Measurements from ENCODE around the gene NOC4L. TPM values are rescaled to one million over a fixed set of nuclear protein-coding genes. Genes with fewer than 3 reads are reported as not detected.

NOC4L gene
- total RNA-seq, 1 donor from 2014 or later, result 16.5 TPM

GRCh38 chr12:132187646-132188450, 43.6 kb downstream of the NOC4L start:
- Mint-ChIP-seq H3K4me1 (ENCODE audit: low read depth, unreplicated experiment) (no peaks in the 10 kb centered on the region), H3K27me3 (ENCODE audit: low read depth, unreplicated experiment) (peaks cover 48% of the 10 kb centered on the region), H3K9me3 (ENCODE audit: unreplicated experiment) (peaks cover 4% of the 10 kb centered on the region), H3K27ac (ENCODE audit: unreplicated experiment) (peak overlapping the region; percentile 7), H3K36me3 (ENCODE audit: low read depth, unreplicated experiment) (peaks cover 2% of the 10 kb centered on the region), H3K4me3 (ENCODE audit: unreplicated experiment) (no peak overlapping the region)
- Histone ChIP-seq H3K27ac (ENCODE audit: low read depth, low read length) (no peak overlapping the region), H2AFZ (ENCODE audit: low read depth, low read length) (no peak overlapping the region), H3K9me3 (ENCODE audit: insufficient read depth, low read depth, low read length) (no peaks in the 10 kb centered on the region), H3K4me1 (ENCODE audit: insufficient read depth, low read length) (peaks cover 7% of the 10 kb centered on the region), H4K20me1 (ENCODE audit: insufficient read depth, low read length) (no peaks in the 10 kb centered on the region), H3K4me2 (ENCODE audit: low read length) (no peak overlapping the region), H3K4me3 (ENCODE audit: insufficient read depth, low read depth, low read length) (no peak overlapping the region), H3K36me3 (ENCODE audit: insufficient read depth, low read length) (no peaks in the 10 kb centered on the region), H3K79me2 (ENCODE audit: insufficient read depth, low read length) (no peaks in the 10 kb centered on the region), H3K27me3 (ENCODE audit: insufficient read depth, low read length) (peaks cover 12% of the 10 kb centered on the region), H3K9ac (ENCODE audit: low read length) (no peak overlapping the region)
- TF ChIP-seq CTCF (IDR thresholded peaks at IDR 0.05; ENCODE audit: insufficient read depth, low read depth, low read length) (no peak), EZH2 (IDR thresholded peaks at IDR 0.05; ENCODE audit: insufficient read depth, low read length) (no peak)
- no peak for DNase-seq (ENCODE audit: low read depth)
- FAIRE-seq, result no peak

- Histone ChIP-seq H3K9me3 (ENCODE audit: insufficient read depth, low read depth, low read length) (peaks cover 5% of the 10 kb centered on the region), H3K9ac (ENCODE audit: low read length) (no peak overlapping the region), H3K27me3 (ENCODE audit: insufficient read depth, low read length) (peaks cover 12% of the 10 kb centered on the region), H4K20me1 (ENCODE audit: insufficient read depth, low read length) (no peaks in the 10 kb centered on the region), H3K27ac (ENCODE audit: low read depth, low read length) (no peak overlapping the region), H3K4me3 (ENCODE audit: insufficient read depth, low read depth, low read length) (no peak overlapping the region), H3K4me2 (ENCODE audit: low read length) (peak overlapping the region; percentile 97), H3K4me1 (ENCODE audit: insufficient read depth, low read length) (peaks cover 7% of the 10 kb centered on the region), H3K36me3 (ENCODE audit: insufficient read depth, low read length) (no peaks in the 10 kb centered on the region), H2AFZ (ENCODE audit: low read depth, low read length) (no peak overlapping the region), H3K79me2 (ENCODE audit: insufficient read depth, low read length) (no peaks in the 10 kb centered on the region)
- DNase-seq (ENCODE audit: low read depth), result no peak
- Mint-ChIP-seq H3K9me3 (ENCODE audit: unreplicated experiment) (peaks cover 6% of the 10 kb centered on the region), H3K4me1 (ENCODE audit: low read depth, unreplicated experiment) (no peaks in the 10 kb centered on the region), H3K4me3 (ENCODE audit: unreplicated experiment) (peak overlapping the region; percentile 68), H3K27ac (ENCODE audit: unreplicated experiment) (no peak overlapping the region), H3K27me3 (ENCODE audit: low read depth, unreplicated experiment) (peaks cover 47% of the 10 kb centered on the region), H3K36me3 (ENCODE audit: low read depth, unreplicated experiment) (peaks cover 2% of the 10 kb centered on the region)
- FAIRE-seq, result no peak
- TF ChIP-seq CTCF (IDR thresholded peaks at IDR 0.05; ENCODE audit: insufficient read depth, low read depth, low read length) (no peak), EZH2 (IDR thresholded peaks at IDR 0.05; ENCODE audit: insufficient read depth, low read length) (no peak)
Observed at GRCh38 chr12:132188451-132188901, 44.2 kb downstream of the NOC4L start.

- peak overlapping the region; percentile 59 for H3K4me3 ChIP-seq (ENCODE audit: insufficient read depth, low read depth, low read length)
- H3K9me3 ChIP-seq (ENCODE audit: insufficient read depth, low read depth, low read length), result peaks cover 9% of the 10 kb centered on the region
- Mint-ChIP-seq H3K4me3 (ENCODE audit: unreplicated experiment) (peak overlapping the region; percentile 83), H3K27me3 (ENCODE audit: low read depth, unreplicated experiment) (peaks cover 51% of the 10 kb centered on the region), H3K9me3 (ENCODE audit: unreplicated experiment) (peaks cover 9% of the 10 kb centered on the region), H3K4me1 (ENCODE audit: low read depth, unreplicated experiment) (no peaks in the 10 kb centered on the region), H3K27ac (ENCODE audit: unreplicated experiment) (peak overlapping the region; percentile 31), H3K36me3 (ENCODE audit: low read depth, unreplicated experiment) (peaks cover 2% of the 10 kb centered on the region)
- no peaks in the 10 kb centered on the region for H4K20me1 ChIP-seq (ENCODE audit: insufficient read depth, low read length)
- H3K79me2 ChIP-seq (ENCODE audit: insufficient read depth, low read length), result no peaks in the 10 kb centered on the region
- peak overlapping the region; percentile 97 for H3K4me2 ChIP-seq (ENCODE audit: low read length)
- TF ChIP-seq CTCF (IDR thresholded peaks at IDR 0.05; ENCODE audit: insufficient read depth, low read depth, low read length) (no peak), EZH2 (IDR thresholded peaks at IDR 0.05; ENCODE audit: insufficient read depth, low read length) (no peak)
- peak overlapping the region; percentile 63 for H3K9ac ChIP-seq (ENCODE audit: low read length)
- no peak for DNase-seq (ENCODE audit: low read depth)
- peaks cover 7% of the 10 kb centered on the region for H3K4me1 ChIP-seq (ENCODE audit: insufficient read depth, low read length)
- FAIRE-seq, result no peak
- no peaks in the 10 kb centered on the region for H3K36me3 ChIP-seq (ENCODE audit: insufficient read depth, low read length)
- no peak overlapping the region for H3K27ac ChIP-seq (ENCODE audit: low read depth, low read length)
- H2AFZ ChIP-seq (ENCODE audit: low read depth, low read length), result peak overlapping the region; percentile 99
- peaks cover 12% of the 10 kb centered on the region for H3K27me3 ChIP-seq (ENCODE audit: insufficient read depth, low read length)
Observed at GRCh38 chr12:132188916-132189325, 44.7 kb downstream of the NOC4L start.
